SKM-1 (cell line): ENCODE measurements around the gene NFIA.
"Not testable (repeated sequence)": the region's sequence is repeated elsewhere in the genome, so short reads cannot be mapped to it uniquely, and the experiment has no call there.

Source experiments
- DNase-seq: peaks from one replicate; lab custom pipeline; 2025; ENCODE audit not compliant: unreplicated experiment; lab: John Stamatoyannopoulos, UW

The NFIA gene

DNA sequence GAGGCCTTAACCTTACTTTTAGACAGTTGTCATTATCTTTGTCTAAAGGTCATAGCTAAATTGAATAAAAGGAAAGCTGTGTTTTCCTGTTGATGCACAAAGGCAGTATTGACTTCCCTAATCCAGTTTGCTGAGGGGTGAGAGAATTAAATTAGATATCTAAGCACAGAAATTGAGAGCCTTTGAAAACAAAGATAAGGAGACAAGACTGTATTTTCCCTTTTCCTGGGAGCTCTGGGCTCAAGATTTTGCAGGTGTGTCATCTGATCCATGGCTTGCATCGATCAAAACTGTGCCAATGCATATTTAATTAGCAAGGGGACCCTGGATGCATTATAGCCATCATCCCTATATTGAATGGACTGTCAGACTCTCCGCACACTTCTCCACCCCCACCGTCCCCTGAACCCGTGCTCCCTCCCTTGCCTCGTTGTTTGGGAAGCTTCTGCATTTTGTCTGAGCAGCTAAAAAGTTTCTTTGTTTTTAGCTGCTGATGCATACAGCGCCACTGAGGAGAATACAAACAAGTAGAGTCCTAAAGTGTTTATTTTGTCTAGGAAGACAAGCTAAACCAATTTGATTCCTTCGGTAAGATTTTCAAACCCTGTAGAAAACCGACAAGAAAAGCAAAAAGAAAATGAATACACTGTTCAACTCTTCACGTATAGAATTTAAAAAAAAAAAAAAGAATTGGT is 186.3 kb downstream of the NFIA start:
- no peak for DNase-seq

DNA sequence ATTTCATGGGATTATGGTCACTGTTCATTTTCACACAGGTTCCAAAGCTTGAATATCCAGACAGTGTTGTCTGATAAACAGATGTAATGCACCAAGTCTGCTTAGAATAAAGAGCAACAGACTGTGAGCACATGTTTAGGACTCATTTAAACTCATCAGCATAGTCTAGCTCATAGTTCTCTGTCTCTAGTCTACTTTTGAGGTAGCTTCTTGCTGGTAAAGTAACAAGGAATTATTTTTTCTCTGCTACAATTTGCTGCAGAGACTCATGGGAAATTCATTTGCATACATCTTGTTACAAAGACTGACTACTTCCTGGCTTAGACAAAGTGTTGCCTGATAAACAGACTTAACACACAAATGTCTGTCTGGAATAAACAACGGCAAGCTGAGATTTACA is 187.2 kb downstream of the NFIA start:
- DNase-seq = no peak

DNA sequence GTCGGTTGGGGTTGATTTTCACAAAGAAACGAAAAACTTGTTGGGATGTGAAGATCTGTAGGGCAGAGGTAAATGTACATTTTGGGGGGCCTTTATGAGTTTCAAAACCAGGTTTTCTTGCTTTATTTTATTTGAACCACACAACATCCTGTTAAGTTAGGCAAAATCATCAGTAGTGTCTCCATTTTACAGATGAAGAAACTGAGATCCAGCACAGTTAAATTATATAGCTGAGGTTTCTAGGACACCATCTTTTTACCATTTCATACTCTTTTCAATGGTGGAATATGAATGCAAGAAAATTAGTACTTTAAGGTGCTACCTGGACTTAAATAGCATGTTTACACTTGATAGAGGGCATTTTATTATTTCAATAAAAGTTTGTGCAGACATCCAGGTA is 187.7 kb downstream of the NFIA start:
- DNase-seq = no peak

DNA sequence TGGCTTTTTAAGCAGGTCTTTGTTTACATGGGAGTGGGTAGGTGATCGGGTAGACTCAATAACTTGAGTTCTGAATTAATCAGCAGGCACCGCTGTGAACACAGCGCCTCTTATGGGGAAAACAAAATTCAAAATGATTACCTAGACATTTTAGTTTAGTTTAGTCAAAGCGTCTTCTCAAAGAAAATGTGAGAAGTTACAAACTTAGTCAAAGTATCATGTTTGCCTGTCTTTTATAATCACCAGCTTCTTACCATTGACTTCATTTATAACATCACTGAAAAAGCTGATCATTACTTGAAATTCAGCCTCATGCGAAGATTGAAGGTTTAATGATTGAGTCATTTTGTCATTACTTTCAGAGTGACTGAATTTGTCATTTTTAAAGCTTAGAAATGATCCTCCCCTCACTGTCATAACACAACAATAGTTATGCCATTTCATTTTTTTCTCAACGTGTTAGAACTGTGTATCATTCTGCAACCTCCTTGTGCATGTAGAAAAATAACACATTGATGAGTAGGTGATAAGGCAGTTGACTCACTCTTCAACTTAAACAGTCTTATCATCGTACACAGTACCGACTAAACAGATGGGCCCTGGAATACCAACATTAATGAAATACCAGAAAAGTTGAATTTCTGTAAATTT is 188.5 kb downstream of the NFIA start:
- DNase-seq = no peak

DNA sequence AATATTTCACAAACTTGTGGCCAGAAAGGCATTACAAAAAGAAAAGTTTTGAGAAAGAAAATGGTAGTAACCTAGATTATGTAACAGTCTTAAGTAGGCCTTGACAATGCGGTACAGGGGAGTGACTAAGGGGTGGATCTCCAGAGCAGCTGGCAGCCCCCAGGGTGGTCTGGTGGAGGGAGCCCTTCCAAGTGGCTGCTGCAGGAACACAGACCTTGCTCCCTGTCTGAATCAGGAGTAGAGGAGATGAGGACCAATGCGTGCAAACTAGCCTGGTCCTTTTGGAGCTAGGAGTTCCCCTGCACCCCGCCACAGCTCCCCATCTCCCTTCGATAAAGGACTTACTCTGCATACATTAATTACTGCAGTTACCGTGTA is 189.0 kb downstream of the NFIA start:
- DNase-seq = no peak

DNA sequence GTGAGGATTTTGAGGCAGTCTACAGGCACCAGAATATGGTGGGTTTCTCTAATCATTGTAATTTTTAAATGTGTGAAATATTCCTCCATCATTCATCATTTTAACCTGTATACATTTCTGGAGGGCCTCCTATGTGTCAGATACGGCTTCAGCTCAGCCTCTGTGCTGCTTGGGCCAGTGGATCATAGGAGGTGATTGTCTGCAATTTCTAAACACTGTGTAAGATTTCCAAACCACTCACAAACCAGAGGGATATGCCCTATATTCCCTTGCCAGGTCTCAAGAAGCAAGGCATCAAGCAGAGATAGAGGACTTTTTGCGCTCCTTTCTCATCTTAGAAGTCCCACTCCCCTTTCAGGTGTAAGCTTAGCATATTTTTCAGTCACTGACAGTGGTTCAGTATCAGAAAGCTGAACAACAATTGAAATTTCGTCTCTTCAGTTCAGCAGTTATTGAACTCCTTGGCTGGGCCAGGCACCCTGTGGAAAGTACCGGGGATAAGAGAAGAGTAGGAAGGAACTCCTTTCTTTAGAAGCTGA is 190.9 kb downstream of the NFIA start:
- DNase-seq = no peak

DNA sequence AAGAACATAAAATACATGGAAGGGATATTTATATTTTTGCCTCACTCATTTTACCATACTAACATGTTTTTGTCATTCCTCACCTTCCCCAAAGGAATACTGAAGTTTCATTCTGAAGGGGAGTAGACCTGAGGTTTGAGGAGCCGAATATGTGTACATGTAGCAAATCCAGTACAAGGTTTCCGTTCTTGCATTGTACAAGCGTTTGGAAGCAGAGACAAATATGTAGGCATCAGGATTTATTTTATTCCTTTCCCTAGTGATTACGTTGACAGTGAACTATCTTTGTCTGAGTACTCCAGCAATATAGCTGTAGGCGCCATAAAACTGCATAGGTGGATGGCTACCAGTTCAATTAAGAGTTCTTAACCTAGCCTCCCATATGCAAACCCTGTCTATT is 191.5 kb downstream of the NFIA start:
- DNase-seq = no peak

DNA sequence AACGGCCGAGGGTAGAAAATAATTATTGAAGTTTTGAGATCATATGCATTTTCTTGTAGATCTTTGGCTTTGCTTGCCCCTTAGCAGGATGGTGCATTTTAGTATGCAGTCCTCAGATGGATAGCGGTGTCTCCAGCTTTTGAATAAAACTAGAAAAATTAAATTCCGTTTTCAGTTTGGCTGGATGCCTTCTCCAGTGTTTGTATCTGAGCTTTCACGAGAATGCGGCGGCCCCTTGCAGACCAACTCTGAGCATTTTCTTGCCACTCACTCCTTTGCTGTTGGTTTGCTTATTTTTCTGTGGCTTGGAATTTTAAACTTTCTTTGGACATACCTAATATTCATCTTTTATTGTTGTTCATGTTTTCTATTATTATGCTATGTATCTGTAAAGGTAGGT is 192.6 kb downstream of the NFIA start:
- DNase-seq = no peak

DNA sequence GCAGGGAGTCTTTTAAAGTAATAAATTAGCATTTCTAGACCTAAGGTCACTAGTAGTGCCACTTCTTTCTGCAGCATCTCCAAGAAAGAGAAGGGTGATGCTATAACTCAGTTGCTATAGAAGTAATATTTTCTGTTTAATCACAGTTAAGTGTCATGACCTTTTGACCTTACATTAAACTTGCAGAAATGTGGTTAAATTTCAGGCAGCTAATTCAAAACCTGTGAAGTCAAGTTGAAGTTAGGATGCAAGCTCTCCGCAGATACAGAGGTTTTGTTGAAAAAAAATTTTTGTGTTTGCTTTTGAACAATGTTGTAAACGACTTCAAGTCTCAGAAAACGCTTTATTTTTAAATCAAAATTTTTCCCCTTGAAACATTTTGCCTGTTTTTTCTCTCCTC is 193.9 kb downstream of the NFIA start:
- no peak for DNase-seq

DNA sequence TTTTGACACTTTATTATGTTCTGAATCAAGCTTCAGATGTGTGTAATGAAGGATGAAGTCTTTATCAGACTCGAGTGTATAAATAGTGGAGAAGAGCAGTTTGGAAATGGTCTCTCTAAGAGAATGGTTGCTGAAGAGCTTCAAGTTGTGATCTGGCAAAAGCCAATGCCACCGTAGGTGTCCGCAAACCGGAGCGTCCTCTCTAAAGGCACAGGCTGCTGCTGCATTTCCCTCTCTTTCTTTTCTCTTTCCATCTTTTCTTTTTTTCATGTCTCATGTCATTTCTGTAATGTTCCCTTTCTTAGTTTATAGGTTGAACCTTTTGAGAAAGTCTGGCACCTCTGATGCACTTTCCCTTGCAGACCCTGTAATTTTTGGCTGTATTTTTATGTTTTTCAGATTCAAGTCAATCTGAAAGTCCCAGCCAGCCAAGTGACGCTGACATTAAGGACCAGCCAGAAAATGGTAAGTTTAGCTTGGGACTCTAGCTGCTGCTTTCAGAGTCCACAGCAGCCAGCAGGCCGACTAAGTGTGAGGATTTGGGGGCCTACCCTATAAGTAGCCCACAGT is 194.8 kb downstream of the NFIA start:
- no peak for DNase-seq

DNA sequence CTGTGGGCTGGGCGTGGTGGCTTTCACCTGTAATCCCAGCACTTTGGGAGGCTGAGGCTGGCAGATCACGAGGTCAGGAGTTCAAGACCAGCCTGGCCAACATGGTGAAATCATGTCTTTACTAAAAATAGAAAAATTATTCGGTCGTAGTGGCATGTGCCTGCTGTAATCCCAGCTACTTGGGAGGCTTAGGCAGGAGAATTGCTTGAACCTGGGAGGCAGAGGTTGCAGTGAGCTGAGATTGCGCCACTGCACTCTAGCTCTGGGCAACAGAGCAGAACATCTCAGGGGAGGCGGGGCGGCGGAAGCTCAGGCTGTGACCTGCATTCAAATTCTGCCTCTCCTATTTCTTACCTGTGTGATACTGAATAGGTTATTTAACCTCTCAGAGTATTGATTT is 196.1 kb downstream of the NFIA start:
- not testable (repeated sequence) for DNase-seq

DNA sequence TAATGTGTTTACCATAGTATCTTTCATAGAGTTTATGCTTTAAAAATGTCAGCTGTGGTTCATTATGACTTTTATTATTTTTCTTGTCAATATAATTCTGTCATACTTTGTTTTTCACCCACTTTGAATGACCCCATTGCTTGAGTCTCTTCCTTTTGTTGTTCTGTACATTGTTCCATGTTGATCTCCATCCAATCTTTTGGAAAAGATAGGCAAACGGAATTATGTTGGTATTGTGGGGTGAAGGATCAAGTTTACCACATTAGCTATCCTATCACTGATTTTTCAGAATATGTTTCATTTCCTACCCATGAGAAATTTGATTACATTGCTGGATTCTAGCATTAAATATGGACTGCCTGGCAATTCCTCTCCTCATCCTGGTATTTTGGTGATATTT is 196.6 kb downstream of the NFIA start:
- DNase-seq = no peak

DNA sequence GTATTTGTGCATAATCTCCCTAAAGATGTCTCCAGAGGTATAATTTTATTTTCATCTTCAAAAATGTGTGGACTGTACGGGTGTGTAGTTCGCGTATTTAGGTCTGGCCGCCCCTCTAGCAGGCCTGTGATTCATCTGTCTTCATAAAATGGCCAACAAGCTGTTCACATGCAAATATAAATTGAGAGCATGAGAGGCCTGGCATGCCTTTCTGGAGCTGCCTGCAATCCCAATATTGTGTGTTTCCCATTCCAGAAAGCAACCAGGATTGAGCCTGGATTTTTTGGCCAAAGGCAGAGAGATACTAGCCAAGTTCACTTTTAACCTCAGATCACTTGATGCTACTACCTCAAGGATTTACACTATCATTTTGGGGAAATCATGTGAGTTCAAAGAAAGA is 197.2 kb downstream of the NFIA start:
- no peak for DNase-seq

DNA sequence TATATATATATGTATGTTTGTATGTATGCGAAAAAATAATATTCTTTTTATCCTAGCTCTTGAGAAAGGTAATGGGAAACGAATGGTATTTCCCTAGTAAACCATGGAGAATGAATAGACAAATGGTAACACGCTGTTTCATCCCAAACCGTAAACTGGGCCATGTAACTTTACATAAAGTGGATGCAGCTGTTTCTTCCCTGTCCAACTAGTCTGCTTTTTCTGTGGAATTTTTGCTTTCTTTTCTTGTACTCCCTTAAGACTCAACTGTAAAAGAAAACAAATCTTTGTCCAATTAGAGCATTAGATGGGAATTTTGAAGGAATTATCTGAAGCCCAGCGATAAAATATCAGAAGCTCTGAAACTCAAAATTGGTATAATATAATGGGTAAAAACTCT is 198.1 kb downstream of the NFIA start:
- DNase-seq = no peak

DNA sequence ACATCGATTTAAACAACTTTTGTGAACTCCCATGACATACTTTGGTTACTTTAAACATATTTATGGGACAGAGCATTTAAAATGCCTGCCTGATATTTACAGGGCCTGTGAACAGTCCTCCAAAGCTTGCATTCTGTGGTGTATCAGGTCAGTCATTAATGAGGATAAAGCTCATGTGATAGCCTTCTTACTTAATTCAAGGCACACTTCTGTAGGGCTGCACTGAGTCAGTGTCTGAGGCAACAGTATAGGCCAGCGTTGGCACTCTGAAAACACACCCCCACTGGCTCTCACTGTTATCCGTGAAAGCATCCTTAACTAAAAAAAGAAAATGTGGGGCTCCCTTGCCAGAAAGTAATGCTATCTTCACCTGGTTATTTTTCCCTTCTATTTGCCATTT is 200.0 kb downstream of the NFIA start:
- DNase-seq = no peak

DNA sequence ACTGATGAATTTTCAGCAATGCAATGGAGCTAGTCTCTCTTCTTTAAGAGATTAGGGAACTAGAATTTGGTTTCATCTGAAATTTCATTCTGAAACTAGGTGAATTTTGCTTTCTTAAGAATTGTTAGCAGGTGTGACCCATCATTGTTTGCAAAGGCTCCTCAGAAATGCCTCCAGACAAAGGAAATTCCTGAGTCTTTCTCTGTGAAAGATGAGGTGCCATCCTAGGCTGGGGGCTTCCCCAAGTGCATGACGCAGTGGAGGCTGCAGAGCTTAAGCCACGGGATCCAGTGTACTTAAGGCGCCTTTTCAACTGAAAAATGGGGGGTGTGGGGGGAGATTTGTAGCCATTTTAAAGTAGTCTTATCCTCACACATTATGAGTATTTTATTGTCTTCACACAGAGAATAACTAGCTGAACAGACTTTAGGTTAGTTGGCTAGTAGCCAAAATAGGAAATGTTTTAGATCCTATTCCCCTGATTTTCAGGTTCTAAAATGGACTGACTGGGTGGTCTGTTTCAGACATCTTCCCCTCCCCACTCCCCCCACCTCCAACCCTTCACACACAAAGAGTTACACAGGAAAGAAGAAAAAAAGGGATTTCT is 202.0 kb downstream of the NFIA start:
- DNase-seq = no peak

DNA sequence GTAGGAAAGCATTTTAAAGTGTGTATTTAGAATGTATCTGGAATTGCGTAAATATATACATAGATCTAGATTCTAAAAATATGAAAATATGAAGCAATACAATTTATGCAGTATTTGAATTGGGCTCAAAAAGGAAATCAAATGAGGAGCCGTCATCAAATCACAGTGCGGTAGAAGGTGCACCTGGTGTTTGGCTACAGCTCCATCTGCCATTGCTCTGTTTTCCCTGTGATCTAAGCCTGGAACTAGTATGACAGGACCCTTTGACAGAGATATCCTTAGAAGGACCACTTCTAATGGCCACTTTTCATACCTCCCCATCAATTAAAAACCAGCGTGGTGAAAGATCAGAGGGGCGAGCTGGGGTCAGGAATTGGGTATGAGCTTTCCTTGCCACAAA is 202.6 kb downstream of the NFIA start:
- no peak for DNase-seq

DNA sequence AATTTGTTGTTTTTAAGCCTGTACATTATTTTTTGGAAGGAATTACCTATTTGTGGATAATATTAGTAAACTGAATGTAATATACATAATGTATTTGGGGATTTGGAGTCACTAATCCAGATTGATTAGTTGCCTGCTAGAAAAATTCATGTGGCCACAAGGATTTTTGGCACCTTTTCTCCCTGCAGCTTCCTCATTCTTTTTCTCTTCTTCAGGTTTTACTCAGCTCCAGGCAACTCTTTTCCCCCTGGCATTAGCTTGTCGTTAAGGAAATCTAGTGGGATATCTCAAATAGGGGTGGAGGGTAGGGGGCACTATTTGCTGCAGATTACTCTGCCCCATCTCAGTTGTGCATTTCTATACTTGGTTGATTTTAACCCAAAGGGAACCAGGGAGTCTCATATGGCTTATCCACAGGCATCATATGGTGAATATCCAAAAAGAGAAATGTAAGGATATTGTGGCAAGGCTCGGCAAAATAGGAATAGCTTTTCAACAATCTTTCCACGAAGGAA is 203.1 kb downstream of the NFIA start:
- DNase-seq = no peak

DNA sequence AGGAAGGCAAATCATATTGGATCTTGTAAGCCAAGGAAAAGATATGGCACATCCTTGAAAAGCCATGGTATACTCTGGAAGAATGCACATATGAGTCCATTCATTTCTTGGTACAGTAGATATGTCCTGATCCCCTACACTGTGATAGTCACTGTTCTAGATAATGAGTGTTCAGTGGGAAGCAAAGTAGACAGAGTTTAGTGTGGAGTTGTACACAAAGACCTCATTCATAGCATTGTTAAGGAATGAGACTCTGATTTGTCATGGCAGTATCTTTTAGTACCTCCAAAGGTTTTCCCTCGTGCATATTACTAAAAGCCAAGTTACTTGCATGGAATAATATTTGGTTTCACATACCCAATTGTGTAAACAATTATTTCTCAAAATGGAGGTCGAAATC is 204.7 kb downstream of the NFIA start:
- DNase-seq = no peak

DNA sequence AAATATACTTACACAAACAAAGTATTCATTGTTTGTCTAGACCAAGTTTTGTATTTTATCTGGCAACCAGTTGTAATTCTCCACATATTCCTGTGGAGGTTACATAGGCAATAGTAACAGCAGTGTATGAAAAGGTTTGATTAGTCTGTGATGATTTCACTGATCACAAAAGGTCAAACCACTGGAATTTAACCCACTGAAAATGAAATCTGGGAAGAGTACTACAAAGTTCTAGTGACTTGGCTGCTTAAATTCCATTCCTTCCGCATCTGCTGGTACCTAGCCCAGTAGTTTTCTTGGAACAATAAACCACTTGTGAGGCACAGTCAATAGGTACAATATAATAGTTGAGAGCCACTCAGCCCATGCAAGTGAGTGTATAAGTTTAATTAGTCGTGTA is 205.4 kb downstream of the NFIA start:
- no peak for DNase-seq

DNA sequence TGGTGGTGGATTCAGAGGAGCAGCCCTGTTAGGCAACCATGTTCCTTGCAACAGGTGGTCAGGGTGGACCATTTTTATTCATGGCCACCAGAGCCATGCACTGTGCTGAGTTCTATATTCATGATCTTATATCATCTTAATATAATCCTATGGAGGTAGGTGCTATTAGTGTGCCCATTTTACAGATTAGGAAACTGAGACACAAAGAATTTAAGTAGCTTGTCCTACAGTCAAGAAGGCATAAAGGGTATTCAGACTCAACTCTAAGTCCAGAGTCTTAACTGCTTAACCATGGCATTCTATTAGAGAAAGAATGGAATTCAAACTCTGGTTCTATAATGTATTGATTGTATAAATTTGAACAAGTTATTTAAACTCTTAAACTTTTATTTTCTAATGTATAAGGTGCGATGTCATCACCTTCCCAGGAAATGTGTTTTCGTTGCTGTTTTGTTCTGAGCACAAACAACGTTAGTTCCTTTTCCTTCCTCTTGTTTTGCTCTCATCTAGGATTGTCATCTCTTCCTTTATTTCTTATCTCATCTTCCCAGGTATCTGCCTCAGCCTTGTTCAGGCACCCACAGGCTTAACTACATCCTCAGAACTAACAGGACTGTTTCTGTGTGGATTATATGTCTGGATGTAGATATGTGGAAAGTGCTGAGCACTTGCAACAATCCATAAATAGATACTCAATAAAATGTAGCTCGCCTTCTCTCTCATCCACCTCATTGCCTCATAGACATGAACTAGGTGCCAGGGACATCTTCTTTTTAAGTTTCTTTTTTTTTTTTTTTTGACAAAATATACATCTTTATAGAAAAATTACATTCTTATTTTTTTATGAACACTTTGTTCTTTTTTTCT is 207.1 kb downstream of the NFIA start:
- no peak for DNase-seq
